Effector CD4-positive, alpha-beta T cell (primary cell): ENCODE measurements around the gene GDF7.

Experiments
- DNase-seq: peaks from one replicate; pipeline ENCODE4 v3.0.0-alpha.2; 2020

The GDF7 gene

DNA sequence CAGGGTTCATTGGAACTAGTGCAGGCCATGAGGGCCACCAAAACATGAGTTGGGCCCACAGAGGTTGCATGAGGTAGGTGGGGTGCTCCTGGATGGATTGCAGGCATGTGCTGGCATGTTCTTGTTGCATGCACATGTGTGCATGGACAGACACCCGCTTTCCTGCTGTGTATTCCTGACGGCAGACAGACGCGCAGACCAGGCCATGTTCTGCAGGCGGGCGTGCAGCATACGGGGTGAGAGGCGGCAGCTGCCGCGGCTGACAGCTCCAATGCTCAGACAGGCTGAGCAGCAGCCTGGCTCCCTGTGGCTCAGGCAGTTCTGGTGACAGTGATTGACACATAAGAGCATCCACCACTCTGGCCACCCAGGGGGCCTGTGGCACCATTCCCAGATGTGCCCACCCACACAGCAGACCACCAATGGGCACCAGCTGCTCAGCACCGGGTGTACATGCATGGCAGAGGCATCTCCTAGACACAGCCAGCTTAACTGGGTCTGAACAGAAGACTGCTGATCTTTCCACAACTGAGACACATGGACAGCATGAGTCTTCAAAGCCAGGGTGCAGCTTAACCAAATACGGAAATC lies 37.3 kb upstream of the GDF7 start:
- DNase-seq = no peak

DNA sequence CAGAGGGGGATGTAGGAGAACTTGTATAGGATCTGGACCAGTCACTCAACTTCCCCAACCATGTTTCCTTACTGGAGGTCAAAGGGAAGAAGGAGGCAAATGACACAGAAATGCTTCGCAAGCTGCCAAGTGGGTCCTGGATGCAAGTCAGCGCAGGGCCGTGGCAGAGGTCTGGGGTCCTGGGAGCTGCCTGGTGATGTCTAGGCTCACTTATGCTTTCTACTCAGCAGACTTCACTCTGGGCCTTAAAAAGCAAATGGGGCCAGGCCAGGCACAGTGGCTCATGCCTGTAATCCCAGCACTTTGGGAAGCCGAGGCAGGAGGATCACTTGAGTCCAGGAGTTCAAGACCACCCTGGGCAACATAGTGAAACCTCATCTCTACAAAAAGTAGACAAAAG lies 36.0 kb upstream of the GDF7 start:
- no peak for DNase-seq

DNA sequence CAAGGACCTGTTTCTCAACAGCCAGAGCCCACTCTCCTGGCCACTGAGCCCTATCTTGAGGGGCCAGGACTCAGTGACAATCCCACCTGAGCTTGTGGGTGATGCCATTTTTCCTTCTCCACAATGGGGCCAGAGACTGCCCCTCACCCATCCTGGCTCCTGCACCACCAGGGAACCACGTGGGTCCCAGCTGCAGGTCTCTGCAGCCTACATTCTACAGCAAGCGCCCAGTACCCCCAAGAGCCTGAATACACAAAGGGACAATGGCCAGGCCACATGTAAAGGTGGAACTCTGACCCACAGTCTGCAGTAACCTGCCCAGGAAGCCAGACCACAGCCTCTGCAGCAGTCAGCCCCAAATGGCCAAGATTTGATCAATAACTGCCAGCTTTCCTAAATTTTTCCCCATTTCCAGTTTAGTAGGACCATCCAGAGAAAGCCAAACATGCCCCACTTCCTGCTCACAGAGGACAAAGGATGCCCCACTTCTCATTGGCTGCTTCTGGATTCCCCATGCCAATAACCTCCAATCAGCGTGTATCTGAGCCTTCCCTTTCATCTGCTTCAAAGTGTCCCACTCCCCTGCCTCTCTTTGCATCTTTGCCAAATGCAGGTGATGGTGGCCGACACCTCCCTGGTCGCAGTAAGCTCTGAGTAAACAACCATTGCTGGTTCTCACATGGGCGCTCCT lies 35.2 kb upstream of the GDF7 start:
- DNase-seq = no peak

DNA sequence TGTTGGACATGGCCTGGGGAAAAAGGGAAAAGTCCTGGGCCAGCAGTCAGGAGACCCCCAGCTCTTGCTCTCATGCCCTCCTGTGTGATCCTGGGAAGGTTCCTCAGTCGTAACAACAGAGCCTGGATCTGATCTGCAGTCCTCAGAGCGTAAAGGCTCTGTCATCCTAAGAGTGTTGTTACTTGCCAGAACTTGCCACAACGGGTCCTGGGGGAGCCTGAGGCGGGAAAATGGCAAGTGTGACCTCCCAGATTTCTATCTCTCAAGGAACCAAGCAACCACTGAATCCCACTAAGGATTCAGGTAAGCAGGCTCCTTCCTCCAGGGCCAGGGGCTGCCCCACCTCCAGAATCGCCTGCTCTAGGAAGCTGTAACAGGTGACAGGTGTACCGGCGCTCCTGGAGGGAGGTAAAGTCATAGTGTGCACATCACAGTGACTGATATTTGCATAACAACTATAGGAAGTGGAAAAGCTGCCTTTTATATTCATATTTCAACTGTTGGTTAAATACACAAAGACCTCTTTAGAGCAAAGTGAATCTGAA lies 34.4 kb upstream of the GDF7 start:
- DNase-seq = no peak

DNA sequence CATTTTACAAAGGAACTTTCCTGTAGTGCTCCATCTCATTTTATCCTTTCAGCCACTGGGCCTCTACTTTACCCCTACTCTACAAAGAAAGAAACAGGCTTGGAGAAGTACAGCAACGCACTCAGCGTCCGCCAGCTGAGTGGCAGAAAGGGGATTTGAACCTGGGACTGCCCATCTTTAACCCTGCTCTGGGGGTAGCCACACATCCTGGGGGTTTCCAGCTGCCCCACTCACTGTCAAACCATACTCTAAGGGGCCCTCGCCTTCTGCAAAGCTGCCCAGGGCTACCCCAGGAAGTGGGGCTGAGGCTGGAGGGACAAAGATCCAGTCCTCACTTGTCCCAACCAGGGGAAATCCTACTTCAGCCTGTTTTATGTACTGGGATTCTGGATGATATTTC lies 33.9 kb upstream of the GDF7 start:
- DNase-seq = no peak

DNA sequence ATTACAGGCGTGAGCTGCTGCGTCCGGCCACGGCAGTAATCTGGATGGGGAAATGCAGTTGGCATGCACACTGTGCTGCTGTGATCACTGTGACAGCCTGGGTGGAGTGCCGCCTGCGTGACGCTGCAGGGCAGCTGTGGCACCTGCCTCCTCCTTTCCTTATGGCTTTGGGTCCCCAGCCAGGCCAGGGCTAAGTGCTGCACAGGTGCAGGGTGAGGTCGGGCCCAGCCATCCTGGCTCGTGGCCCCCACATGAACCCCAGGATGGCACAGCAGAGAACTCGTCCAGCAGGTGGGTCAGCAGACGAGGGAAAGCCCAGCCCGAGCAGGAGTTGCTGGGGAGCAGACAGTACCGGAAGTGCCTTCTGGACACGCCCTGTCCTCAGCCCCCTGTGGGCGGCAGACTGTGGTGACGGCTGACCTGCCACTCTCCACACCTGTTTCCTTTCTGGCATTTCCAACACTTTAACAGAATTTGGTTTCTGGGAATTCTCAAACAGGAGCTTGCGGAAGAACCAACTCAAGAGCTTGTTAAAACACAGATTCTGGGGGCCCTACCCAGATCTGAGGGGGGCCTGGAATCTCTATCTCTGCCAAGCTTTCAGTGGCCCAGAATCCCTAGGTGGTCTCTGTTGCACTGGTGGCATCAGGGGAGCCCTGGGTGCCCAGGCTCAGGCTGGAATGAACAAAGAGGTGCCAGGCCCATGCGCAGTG lies 33.0 kb upstream of the GDF7 start:
- DNase-seq = no peak

DNA sequence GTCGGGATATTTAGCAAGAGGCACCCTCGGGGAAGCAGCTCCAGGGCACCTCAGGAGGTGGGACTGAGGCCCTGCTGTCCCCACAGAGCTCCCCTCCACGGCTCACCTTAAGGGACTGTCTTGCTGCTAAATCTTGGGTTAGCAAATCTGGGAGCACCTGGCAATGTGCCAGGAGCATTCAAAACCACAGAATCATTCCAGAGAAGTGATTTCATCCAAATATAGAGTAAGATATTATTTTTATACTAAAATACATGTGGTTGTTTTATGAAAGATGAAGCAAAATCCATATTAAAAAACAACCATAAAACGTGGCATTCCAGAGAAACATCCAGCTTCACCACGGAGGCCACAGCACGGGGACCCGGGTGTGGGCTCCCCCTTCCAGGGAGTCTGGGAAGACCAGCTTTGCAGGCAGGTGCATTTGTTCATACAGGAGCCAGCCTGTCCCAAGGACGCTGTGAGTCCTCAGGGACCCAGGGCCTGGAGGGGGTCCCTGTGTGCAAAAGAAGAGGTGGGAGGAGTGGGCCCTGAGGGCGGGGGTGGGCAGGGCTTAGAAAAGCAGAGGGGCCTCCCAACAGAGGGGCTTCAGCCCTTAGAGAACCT lies 32.3 kb upstream of the GDF7 start:
- DNase-seq = no peak

DNA sequence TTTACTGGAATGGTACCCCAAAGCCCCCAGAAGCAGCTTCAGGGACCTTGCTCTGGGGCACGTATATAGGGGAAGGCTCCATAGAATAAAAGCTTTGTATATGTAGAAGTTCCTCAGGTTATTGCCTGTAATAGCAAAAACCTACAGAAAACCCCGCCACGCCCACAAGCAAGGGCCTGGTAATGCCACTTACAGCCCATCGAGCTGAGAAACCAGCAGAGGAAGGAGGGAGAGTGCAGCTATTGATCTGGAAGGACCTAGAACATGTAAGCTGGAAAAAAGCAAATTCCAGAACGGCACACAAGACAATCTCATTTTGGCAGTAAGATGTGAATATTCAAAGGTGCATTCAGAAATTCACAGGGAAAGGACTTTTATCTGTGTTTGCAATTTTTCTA lies 31.8 kb upstream of the GDF7 start:
- no peak for DNase-seq

DNA sequence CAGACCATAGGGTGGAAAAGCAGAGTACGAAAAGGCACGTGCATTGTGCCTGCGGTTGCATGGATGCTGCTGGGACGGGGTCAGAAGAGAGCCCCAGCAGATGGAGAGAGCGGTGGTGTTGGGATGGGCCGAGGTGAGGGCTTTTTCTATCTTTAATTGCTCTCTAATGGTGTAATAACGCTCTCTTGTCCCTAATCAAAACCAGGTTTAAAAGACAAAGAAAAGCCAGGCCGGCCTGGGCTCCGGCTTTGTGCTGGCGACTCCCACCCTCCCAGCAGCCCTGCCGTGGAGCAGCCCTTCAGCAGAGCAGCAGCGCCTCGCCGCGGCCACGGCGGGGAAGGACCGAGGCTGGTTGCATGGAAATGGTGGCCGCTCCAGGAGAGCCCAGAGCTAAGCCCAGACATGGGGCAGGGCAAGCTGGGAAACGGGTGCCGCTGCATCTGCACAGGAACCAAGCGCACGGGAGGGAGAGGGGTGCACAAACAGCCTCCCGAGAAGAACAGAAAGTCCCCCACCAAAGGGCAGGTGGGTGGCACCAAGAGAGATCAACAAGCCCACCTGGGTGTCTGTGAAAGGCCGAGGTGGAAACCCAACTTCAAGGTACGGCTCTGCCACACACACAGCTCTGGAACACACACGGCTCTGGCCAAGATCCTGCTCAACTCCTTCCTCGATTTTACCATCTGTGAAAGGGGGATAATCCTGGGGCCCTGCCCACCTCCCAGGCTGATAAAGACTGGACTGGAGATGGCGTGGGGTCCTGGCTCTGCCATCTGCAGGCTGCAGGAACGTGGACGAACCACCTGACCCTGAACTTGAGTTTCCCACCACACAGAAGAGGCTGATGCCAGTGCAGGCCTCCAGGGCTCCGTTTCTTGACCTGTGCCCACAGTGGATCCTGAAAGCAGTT lies 31.0 kb upstream of the GDF7 start:
- DNase-seq = no peak

DNA sequence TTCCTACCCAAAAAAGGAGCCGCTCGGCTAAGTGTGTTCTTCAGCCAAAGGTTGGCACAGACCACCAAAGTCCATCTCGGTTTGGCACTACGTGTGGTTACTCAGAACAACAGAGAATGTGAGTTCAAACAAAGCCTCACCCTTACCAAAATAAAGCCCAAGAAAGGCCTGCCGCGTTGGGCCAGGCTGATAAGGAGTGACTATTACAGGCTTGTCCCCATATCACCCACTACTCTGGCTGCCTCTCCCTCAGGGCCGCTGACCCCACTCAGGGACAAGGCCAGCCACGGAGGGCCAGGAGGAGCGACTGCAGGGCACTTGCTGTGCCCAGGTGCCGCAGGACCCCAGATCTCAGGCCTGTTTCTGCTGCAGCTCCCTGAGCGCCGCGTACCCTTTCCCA lies 29.8 kb upstream of the GDF7 start:
- no peak for DNase-seq

DNA sequence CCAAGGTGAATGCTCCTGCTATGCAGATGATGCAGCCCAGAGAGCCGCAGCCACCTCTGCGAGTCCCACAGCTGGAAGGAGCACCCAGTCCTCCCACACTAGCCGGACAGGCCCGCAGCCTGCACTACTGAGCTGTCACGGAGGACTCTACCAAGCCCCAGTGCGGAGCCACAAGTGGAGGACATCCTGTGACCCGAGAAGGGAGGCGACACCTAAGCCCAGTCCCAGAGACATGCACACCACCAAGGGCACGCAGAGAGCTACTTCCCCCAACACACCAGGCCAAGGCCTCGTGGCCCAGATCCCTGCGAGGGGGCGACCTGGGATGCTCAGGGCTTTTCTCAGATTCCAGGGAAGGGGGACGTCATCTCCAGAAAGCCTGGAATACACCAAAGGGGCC lies 28.9 kb upstream of the GDF7 start:
- no peak for DNase-seq

DNA sequence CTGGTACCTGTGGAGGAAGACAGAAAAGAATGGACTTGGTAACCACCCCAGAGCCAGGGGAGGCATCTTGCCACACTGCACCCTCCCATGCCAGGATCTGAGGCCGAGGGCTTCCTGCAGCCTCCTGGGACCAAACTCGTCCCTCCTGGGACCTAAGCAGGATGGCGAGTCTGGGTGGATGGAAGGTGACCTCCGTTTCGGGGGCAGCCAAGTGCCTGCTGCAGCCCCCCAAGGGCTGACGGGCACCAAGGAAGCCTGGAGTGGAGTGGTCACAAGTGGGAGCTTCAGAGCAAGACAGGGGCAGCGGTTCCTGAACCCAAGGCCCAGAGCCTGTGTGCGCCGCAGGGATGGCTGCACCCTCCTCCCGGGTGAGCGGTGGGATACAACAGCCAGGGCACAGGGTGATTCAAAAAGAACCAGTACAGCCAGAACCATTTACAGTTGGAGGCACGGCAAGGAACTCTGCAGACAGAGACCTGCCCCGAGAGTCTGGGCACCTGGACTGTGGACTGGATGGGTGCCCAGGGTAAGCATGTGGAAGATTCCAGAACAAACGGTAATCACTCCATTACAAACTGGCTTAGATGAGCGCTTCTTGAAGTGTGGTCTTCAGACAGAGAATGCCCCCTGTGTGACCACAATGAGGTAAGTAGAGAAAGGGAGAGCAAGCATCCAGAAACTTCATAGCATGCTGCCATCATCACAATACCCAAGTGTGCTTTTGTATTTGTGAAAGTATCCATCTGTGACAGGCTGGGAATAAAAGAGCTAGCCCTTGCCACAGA lies 28.1 kb upstream of the GDF7 start:
- DNase-seq = no peak

DNA sequence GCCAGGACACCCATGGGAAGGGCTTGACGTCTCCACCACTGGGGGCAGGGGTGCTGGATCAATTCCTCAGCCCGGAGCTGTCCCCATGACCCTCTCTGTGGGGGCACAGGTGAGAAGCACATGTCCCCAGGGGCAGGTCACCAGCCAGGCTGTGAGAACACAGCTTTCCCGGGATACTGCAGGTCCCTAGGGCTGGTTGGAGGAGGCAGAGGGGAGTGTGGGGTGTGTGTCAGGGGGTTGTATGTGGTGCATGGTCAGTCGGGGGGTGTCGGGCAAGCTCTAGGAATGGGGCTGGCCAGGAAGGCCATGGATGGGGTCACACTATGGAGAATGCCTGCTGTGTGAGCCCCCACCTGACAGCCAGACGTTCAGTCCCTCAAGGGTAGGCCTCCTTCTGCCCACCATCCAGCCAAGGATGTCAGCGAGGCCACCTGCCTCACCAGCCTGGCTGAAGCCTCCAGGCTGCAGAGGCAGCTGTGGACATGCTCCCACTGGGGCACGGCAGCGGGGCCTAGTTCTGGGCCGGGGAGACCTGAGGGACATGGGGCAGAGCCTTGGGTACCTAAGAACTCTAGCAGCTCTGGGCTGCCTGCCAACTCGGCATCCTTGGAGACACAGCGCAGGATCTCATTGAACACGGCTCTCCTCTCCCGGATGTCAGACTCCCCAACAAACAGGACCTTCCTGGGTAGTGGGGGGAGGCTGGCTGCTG lies 26.4 kb upstream of the GDF7 start:
- no peak for DNase-seq

DNA sequence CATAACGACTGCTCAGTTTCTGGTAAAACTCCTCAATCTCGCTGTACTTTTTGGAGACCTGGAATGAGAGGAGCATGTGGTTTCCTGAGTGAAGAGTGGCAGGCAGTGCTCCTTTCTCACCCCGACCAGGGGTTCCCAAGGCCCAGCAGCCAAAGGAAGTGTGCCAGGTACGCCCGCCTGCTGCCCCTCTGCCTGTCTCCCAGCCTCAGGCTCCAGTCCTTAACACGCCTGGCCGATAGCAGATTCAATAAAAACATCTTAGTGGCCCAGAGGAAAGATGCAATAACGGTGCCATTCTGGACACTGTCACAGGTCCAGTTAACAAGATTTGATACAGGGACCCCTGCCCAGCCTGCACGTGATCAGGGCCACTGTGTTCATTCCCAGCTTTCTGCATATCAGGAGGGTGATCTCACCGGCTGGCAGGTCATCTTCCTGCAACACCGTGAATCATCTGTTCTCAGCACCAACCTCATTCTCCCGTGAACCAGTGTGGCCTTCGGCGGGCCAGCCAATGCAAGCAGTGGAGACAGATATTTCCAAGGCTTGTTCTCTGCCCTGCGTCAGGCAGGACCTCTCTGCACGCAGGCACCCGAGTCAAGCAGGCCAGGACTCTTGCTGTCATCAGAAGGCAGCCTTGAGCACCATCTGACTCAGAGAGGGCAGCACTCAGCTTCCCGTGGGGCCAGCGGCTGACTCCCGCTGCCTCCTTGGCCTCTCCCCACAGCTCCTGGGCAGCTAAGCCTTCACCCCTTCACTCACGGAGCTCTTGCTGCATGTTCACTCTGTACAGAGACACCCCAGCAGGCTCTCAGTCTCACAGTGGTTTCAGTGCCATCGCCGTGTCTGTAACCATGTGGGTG lies 25.6 kb upstream of the GDF7 start:
- no peak for DNase-seq

DNA sequence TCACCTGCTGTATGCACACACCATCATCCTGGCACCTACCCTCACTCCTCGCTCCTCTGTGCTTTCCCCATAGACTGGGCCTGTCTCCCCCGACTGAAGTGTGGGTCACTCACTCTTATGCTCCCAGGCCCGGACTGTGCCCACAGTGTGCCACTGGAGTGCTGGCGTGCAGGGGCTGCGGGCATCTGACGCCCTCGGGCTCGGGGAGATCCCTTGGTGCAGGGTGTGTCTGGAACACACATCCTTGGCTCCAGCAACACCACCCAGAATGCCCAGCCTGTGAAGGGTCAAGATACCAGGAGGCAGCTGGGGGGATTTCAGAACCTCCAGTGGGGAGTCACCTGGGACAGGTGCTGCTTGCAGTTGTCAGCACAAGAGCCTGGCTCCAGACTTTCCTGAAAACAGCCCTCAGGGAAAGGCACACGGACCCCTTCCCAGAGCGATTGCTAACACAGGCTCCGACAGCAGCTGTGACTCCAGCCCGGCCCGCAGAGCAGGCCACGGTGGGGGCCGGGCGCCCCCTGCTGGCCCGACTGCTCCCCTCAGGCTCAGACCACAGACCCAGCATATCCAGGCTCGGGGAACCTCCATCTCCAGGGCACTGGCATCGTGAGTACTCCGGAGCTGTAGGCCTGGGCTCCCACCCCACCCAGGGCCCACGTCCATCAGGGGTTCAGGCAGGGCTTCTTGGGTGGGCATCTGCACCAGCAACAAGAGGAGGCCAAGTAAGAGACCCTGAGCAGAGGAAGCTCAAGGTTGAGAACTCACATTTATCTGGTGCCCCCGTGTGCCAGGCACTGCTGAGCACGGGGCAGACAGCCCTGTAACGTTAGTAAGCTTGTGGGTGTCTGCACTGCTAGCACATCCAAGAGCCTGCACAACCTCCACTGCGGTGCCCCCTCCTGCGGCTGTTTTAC lies 24.6 kb upstream of the GDF7 start:
- DNase-seq = peak; percentile 65

DNA sequence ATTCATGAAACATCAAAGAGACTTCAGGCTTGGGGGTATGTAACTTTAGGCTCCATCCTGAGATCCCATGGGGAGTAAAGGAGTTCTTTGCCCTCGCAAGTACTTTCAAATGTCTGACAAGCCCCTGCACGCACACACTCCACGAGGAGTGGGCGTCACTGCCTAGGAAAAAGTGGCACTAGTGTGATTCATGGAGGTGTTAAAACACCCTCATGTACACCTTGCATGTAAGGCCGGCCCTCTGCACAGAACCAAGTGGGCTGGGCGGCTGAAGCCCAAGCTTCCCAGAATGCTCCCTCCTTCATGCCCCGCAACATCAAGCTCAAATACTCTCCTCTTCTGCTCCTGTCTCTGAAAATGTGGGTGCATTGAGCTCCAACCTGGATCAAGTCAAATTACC lies 23.9 kb upstream of the GDF7 start:
- DNase-seq = no peak

DNA sequence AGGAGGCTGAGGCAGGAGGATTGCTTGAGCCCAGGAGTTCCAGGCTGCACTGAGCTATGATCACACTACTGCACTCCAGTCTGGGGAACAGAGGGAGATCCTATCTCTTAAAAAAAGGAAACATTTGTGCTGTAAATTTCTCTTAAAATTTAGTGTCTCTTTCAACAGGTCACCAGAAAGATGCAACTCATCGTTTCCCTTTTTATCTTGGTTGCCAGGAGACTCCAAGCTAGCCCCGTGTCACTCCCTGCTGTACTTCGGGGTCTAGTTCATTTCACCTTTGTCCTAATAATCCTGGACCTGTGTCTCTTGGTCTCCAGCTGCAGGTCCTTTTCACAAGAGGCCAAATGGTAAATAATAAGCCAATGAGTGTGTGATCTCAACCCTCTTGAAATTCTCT lies 23.1 kb upstream of the GDF7 start:
- no peak for DNase-seq

DNA sequence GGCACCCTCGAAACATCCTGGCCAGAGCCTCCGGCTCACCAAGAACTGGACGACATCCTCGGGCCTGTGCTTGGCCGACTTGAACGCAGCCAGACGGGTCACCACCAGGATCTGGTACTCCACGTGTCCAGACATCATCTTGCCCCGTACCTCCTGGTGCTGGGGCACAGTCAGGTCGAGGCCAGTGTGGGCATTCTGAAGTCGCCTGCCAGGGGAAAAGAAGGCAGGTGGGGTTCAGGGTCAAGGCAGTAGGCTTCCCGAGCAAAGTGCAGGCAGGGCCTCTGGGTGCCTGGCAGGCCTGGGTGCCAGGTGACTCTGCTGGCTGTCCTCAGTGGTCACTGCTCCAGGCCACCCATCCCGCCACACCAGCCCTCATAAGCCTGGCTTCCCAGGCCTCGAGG lies 21.6 kb upstream of the GDF7 start:
- DNase-seq = no peak

DNA sequence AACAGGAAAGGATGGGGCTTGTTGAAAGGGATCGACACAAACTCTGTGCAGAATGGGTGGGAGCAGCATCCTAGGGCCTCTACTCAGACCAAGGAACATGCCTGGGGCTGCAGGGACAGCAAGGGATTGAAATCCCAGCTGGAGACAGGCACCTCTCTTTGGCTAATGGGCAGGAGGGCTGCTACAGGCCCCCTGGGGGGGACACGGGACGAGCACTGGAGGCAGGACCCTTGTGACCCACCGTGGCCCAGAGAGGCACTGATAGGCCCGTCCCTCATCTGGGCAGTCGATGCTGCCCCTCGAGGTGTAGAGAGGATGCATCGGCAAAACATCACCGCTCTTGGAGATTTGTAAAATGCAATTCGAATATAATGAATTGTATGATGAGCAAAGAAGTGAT lies 21.2 kb upstream of the GDF7 start:
- no peak for DNase-seq
